ENCODE measurements around the gene HEXIM2.
"Not testable (repeated sequence)": the region's sequence is repeated elsewhere in the genome, so short reads cannot be mapped to it uniquely, and the experiment has no call there.

The HEXIM2 gene

DNA sequence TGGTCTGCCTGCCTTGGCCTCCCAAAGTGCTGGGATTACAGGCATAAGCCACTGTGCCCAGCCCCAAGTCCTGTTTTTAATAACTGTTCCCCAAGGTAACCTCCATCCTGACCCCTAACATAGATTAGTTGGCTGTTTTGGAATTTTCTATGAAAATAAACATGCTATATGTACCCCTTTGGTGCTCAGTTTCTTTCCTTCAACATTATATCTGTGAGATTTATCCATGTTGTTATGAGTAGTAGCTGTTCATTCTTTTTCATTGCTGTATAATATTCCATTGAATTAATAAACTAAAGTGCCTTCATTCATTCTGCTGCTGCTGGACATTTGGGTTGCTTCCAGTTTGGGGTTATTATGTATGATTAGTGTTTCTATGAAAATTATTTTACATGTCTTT is 33.7 kb downstream of the HEXIM2 start:
- TF ChIP-seq, protein P1, sequence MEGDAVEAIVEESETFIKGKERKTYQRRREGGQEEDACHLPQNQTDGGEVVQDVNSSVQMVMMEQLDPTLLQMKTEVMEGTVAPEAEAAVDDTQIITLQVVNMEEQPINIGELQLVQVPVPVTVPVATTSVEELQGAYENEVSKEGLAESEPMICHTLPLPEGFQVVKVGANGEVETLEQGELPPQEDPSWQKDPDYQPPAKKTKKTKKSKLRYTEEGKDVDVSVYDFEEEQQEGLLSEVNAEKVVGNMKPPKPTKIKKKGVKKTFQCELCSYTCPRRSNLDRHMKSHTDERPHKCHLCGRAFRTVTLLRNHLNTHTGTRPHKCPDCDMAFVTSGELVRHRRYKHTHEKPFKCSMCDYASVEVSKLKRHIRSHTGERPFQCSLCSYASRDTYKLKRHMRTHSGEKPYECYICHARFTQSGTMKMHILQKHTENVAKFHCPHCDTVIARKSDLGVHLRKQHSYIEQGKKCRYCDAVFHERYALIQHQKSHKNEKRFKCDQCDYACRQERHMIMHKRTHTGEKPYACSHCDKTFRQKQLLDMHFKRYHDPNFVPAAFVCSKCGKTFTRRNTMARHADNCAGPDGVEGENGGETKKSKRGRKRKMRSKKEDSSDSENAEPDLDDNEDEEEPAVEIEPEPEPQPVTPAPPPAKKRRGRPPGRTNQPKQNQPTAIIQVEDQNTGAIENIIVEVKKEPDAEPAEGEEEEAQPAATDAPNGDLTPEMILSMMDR (IDR thresholded peaks at IDR 0.05; ENCODE audit: extremely low read depth, missing control alignments): no peak
- no peak for DNase-seq (ENCODE audit: low spot score)

DNA sequence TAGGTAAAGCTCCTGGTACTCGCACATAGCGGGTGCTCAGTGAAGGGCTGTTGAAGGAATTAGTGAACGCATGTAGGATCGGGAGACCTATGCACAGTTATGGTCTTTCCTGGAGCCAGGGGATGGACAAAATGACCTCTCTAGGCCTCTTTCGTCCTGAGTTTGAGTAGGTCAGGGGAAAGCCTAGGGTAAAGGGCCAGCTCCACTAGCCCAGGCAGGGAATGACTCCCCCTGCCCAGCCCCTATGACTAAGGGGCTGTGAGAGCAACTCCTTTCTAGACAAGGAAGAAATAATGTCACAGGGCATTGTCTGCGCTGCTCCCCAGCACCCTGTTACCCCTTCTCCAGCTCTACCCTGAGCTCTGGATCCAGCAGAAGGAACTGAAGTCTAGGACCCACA is 35.4 kb downstream of the HEXIM2 start:
- TF ChIP-seq, protein P1 (IDR thresholded peaks at IDR 0.05; ENCODE audit: extremely low read depth, missing control alignments): no peak
- no peak for DNase-seq (ENCODE audit: low spot score)

- peak; percentile 85 for DNase-seq (ENCODE audit: low spot score)
- TF ChIP-seq, protein P1 (IDR thresholded peaks at IDR 0.05; ENCODE audit: extremely low read depth, missing control alignments): peak; percentile 85
Observed at GRCh38 chr17:45197555-45198334, 36.1 kb downstream of the HEXIM2 start.

DNA sequence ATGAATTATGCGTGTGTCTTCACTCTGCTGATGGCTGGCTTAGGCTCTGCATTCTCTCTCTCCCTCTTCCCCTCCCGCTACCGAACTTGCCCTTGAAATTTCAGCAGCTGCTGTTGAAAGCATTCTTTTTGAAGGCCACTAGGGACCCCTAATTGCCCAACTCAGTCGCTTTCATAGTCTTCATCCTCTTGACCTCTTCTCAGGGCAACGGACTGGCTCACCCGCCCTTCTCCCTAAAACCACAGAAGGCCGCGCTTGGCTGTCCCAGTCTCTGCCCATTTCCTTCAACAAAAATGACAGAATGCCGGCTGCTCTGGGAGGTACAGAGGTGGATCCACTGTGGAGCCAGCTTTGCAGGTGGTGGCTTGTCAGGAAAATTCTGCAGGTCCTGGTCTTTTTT is 39.0 kb downstream of the HEXIM2 start:
- no peak for DNase-seq (ENCODE audit: low spot score)
- TF ChIP-seq, protein P1 (IDR thresholded peaks at IDR 0.05; ENCODE audit: extremely low read depth, missing control alignments): no peak

DNA sequence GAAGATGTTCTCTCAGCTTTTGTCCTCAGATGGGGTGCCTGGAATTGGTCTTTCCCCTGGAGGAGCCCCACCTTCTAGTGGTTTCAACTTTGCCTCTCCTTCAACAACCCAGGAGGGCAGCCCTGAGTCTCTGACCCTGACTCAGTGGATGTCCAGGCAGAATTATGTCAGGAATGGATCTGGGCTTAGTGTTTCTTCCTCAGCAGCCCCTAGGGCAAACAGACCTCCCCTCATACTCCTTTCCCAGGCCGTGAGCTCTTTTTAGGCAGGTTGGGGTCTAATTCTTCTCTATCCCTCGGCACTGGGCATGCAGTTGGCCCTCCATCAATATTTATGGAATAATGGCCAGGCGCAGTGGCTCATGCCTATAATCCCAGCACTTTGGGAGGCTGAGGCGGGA is 39.8 kb downstream of the HEXIM2 start:
- TF ChIP-seq, protein P1 (IDR thresholded peaks at IDR 0.05; ENCODE audit: extremely low read depth, missing control alignments): no peak
- no peak for DNase-seq (ENCODE audit: low spot score)

GRCh38 chr17:45201880-45202279 is 40.2 kb downstream of the HEXIM2 start:
- DNase-seq (ENCODE audit: low spot score): not testable (repeated sequence)

DNA sequence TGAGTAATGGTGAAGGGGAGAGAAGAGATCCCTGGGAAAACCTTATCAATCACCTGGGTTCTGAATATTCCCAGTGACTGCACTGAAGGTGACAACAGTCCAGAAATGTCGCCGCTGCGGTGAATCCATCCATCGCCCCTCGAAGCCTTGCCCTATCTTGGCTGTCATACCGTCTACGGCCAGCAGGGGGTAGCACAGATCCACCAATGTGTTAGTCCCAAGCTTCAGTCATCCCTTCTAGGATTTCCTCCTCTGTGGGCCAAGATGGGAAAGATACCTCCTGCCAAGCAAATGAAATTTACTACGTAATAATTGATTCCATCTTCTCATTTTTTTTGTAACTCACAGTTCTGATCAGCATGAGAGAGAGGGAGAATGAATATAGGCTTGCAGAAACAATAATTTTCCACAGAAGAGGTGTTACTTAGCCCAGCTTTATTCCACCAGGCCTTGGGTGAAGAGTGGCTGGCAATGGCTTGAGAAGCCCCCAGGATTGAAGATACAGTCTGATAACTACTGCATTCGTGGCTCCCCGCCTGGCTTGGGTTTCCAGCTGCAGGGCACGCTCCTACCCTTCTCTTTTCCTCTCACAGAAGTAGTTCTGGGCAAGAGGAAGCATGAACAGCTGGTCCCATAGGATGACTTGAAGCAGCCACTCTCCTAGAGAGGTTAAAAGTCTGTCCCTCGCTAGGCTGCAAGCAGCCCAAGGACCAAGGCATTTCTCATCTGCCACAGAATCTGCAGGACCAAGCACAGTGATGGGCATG is 57.4 kb downstream of the HEXIM2 start:
- peak; percentile 77 for DNase-seq (ENCODE audit: low spot score)

More for the DNA sequence above, 57.4 kb downstream of the HEXIM2 start:
- TF ChIP-seq, protein P1 (IDR thresholded peaks at IDR 0.05; ENCODE audit: extremely low read depth, missing control alignments): peak; percentile 93

Measured in GM20000 (cell line).